Gastrocnemius medialis (tissue), 4 donors: ENCODE results near the gene IRF3.

Source experiments
- CTCF ChIP-seq, 5 experiments: fragments of 450-650 bp in 3 of 5; fragments of 200-600 bp in 2 of 5; sonication (generic) in 2 of 5; IDR thresholded peaks in 4 of 5; conservative IDR thresholded peaks in 1 of 5; 1 replicate in 4 of 5; 2 replicates in 1 of 5; pipeline ENCODE4 v1.5.1; 2016 to 2019; ENCODE audit warnings: antibody characterized with exemption in 5 of 5, mild to moderate bottlenecking in 3 of 5, moderate library complexity in 3 of 5
- POLR2A ChIP-seq, 2 donors: fragments of 450-650 bp; IDR thresholded peaks; one replicate each; pipeline ENCODE4 v1.6.1; 2017; ENCODE audit warnings: antibody characterized with exemption in 2 of 2, mild to moderate bottlenecking in 2 of 2, moderate library complexity in 2 of 2

GRCh38 chr19:49692147-49692506 is 26.5 kb upstream of the IRF3 start:
- no peak for TF ChIP-seq CTCF (IDR thresholded peaks at IDR 0.05 in 4 of 5, conservative IDR thresholded peaks at IDR 0.05 in 1 of 5)
- TF ChIP-seq POLR2A (IDR thresholded peaks at IDR 0.05), result no peak
